ENCODE measurements around the gene EPHA10.

Gene EPHA10

DNA sequence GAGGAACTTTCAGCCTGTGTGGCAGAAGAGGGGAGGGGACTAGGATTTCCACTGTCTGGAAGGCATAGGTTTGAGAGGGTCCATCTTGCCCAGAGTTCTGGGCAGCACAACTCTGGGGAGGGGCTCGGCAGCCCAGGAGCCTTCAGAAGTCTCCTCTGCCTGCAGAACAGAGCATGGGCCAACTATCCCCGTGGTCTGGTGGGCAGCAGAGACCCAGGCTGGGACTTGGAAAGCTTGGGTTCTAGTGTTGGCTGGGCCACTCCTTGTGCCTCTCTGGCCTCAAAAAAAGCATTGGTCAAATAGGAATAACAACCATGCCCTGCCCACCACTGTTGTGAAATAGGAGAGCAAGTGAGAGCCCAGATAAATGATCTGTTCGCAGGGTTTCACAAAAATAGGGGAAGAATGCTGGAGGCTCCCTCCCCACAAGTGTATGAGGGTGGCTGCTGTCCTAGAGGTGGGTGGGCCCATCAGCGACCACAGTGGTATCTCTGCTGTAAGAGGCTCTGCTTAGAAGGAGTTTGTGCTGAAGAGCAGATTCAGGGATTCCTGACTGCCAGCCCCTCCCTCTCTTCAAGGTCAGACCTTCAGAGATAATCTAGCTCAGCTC is 8.9 kb downstream of the EPHA10 start:
- H3K4me3 ChIP-seq (ENCODE audit: low read depth, low read length), result no peak overlapping the region
- DNase-seq (ENCODE audit: low read depth), result no peak
- TF ChIP-seq, protein P1, sequence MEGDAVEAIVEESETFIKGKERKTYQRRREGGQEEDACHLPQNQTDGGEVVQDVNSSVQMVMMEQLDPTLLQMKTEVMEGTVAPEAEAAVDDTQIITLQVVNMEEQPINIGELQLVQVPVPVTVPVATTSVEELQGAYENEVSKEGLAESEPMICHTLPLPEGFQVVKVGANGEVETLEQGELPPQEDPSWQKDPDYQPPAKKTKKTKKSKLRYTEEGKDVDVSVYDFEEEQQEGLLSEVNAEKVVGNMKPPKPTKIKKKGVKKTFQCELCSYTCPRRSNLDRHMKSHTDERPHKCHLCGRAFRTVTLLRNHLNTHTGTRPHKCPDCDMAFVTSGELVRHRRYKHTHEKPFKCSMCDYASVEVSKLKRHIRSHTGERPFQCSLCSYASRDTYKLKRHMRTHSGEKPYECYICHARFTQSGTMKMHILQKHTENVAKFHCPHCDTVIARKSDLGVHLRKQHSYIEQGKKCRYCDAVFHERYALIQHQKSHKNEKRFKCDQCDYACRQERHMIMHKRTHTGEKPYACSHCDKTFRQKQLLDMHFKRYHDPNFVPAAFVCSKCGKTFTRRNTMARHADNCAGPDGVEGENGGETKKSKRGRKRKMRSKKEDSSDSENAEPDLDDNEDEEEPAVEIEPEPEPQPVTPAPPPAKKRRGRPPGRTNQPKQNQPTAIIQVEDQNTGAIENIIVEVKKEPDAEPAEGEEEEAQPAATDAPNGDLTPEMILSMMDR (IDR thresholded peaks at IDR 0.05; ENCODE audit: low read depth, low read length, missing control alignments), result no peak

DNA sequence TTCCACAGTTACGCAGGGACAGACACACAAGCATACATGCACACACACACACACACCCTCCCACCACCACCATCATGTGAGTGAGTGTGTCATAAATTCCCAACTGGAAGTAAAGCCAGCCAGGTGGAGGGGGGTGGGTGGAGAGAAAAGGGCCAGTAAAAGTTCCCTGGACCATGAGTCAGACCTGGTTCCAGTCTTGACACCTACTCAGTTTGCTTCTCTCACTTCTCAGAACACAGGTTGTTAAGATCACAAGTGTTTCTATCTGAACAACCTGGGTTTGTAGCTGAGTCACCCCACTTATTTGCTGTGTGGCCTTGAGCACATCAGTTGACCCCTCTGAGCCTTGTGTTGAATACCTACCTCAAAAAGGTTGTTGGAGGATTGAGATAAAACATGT is 9.6 kb downstream of the EPHA10 start:
- DNase-seq (ENCODE audit: low read depth), result peak; percentile 15
- TF ChIP-seq, protein P1 (IDR thresholded peaks at IDR 0.05; ENCODE audit: low read depth, low read length, missing control alignments), result no peak
- H3K4me3 ChIP-seq (ENCODE audit: low read depth, low read length), result no peak overlapping the region

DNA sequence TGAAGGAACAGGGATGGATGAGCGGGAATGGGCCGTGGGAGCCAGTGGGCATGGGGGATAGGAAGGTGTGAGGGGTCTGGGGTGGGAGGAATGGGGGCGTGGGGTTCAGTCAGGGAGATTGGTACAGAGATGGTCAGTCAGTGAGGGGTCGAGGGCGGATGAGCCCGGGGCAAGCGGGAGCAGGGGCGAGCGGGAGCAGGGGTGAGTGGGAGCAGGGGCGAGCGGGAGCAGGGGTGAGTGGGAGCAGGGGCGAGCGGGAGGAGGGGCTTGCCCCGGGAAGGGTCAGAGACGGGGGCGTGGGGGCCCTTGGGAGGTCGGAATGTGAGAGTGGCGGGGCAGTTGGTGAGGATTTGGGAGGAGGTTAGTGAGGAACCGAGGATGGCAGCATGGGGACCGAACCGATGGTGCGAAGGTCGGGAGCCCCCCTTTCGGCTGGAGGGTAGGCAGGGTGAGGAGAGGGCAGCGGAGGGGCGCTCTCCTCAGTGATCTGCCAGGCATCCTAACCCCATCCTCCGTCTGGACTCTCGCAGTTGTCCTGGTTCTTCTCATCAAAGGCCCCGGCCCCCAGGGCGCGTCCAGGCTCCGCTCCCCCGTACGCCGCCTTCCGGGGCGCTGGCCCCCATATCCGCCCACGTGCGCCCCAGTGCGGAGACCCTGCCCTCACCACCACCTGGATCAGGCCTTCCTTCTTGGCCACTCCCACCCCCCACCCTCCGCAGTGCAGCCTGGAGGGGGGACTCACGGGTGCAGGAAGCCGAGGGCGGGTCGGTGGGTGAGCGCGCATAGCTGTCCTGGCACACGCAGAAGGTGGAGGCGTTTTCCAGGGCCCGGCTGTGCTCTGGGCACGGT is 11.2 kb downstream of the EPHA10 start:
- H3K4me3 ChIP-seq (ENCODE audit: low read depth, low read length), result no peak overlapping the region
- no peak for DNase-seq (ENCODE audit: low read depth)
- TF ChIP-seq, protein P1 (IDR thresholded peaks at IDR 0.05; ENCODE audit: low read depth, low read length, missing control alignments), result no peak

DNA sequence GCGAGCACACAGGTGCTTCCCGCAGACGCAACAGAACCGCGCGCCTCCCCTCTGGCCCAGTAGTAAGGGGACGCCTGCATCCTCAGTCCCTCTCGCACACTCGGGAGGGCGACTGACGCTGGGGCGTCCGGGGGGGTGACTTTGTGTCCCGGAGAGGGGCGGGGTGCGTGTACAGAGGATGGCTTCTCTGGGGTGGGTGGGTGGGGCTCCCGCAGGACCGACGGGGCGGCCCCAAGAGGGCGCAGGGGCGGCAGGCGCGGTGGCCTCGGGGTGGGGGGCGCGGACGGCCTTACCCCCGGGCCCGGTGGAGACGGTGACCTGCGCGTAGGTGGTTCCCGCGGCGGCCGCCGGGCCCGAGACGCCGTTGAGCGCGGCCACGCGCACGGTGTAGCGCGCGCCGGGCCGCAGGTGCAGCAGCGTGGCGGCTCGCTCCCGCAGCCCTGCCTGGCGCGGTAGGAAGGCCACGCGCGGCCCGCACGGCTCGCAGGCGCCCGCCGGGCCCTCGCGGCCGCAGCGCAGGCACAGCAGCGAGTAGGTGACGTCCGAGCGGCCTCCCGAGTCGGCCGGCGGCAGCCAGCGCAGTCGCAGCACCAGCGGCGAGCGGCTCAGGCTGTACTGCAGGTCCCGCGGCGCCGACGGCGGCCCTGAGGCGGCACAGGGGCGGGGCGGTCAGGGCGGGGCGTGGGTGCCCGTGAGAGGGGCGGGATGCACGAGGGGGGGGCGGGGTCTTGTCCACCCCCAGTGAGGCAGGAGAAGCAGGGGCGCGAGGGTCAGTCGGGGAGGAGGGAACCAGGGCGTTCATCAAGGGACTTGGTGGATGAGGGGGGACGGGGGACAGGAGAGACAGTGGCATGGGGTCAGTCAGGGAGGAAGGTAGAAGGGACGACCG is 12.1 kb downstream of the EPHA10 start:
- no peak for DNase-seq (ENCODE audit: low read depth)
- TF ChIP-seq, protein P1 (IDR thresholded peaks at IDR 0.05; ENCODE audit: low read depth, low read length, missing control alignments), result no peak
- peak overlapping the region; percentile 39 for H3K4me3 ChIP-seq (ENCODE audit: low read depth, low read length)

DNA sequence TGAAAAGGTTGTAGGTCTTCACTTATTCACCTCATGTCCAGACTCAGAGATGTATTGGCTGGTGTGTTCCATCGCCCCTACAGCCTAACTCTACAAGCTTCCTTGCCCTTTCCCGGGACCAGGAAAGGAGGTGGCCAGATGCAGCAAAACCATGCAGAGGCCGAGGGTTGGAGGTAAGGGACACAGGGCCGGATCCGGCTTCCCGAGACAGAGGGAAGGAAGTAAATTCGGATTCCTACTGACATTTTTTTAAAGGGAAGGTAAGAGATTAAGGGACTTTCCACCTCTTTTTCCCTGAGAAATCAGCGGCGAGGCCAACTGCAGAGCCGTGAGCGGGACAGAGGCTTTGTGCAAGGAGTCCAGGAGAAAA is 12.7 kb downstream of the EPHA10 start:
- DNase-seq (ENCODE audit: low read depth), result no peak
- TF ChIP-seq, protein P1 (IDR thresholded peaks at IDR 0.05; ENCODE audit: low read depth, low read length, missing control alignments), result no peak
- peak overlapping the region; percentile 10 for H3K4me3 ChIP-seq (ENCODE audit: low read depth, low read length)

DNA sequence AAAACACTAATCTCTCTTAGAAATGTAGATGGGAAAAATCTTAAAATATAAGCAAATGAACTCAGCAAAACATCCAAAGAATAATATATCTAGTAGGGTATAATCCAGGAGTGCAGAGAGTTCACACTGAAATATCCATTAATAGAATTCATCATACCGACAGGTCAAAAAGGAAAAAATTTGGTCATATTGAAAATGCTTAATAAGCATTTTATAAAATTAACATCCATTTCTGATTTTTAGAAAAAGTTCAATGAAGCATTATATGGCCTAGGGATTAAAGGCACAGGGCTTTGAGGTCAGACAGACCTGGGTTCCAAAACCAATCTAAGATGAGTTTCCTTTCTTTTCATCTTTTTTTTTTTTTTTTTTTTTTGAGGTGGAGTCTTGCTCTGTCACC is 16.4 kb downstream of the EPHA10 start:
- TF ChIP-seq, protein P1 (IDR thresholded peaks at IDR 0.05; ENCODE audit: low read depth, low read length, missing control alignments), result no peak
- no peak overlapping the region for H3K4me3 ChIP-seq (ENCODE audit: low read depth, low read length)
- DNase-seq (ENCODE audit: low read depth), result no peak

All from GM12864 (cell line).